Measurements from ENCODE around the gene FAM163B. TPM values are rescaled to one million over a fixed set of nuclear protein-coding genes. Genes with fewer than 3 reads are reported as not detected.

The FAM163B gene
- total RNA-seq, 2 donors from 2014 or later, result not detected

GRCh38 chr9:133593587-133594253, 15.5 kb downstream of the FAM163B start:
- no peak for ATAC-seq (ENCODE audit: insufficient number of reproducible peaks, low FRiP score, low read depth)
- no peak overlapping the region for H3K4me3 ChIP-seq
- H3K36me3 ChIP-seq, result no peaks in the 10 kb centered on the region
- no peaks in the 10 kb centered on the region for H3K27me3 ChIP-seq (replicated peaks; ENCODE audit: insufficient read depth)
- no peak for TF ChIP-seq CTCF (IDR thresholded peaks at IDR 0.05)
- no peaks in the 10 kb centered on the region for H3K4me1 ChIP-seq (ENCODE audit: control insufficient read depth in 1 of 2, low read depth in 2 of 2)
- H3K9me3 ChIP-seq, result peaks cover 14% of the 10 kb centered on the region
- no peak overlapping the region for H3K27ac ChIP-seq
- no peak for DNase-seq (ENCODE audit: low spot score)

- DNase-seq (ENCODE audit: low spot score) (no peak), ATAC-seq (ENCODE audit: insufficient number of reproducible peaks, low FRiP score, low read depth) (no peak)
- Histone ChIP-seq H3K4me3 (no peak overlapping the region), H3K9me3 (peaks cover 11% of the 10 kb centered on the region), H3K36me3 (no peaks in the 10 kb centered on the region), H3K27ac (no peak overlapping the region), H3K4me1 (ENCODE audit: control insufficient read depth in 1 of 2, low read depth in 2 of 2) (no peaks in the 10 kb centered on the region), H3K27me3 (replicated peaks; ENCODE audit: insufficient read depth) (no peaks in the 10 kb centered on the region)
- TF ChIP-seq CTCF (IDR thresholded peaks at IDR 0.05), result no peak
Measured at GRCh38 chr9:133592731-133593409, 16.3 kb downstream of the FAM163B start.

GRCh38 chr9:133591985-133592384, 17.2 kb downstream of the FAM163B start:
- Histone ChIP-seq H3K4me3 (no peak overlapping the region), H3K27me3 (replicated peaks; ENCODE audit: insufficient read depth) (no peaks in the 10 kb centered on the region), H3K36me3 (no peaks in the 10 kb centered on the region), H3K9me3 (peaks cover 3% of the 10 kb centered on the region), H3K4me1 (ENCODE audit: control insufficient read depth in 1 of 2, low read depth in 2 of 2) (no peaks in the 10 kb centered on the region), H3K27ac (no peak overlapping the region)
- TF ChIP-seq CTCF (IDR thresholded peaks at IDR 0.05), result no peak
- ATAC-seq (ENCODE audit: insufficient number of reproducible peaks, low FRiP score, low read depth) (no peak), DNase-seq (ENCODE audit: low spot score) (no peak)

GRCh38 chr9:133591116-133591910, 17.9 kb downstream of the FAM163B start:
- no peak overlapping the region for H3K27ac ChIP-seq

More at GRCh38 chr9:133591116-133591910, 17.9 kb downstream of the FAM163B start:
- H3K4me1 ChIP-seq (ENCODE audit: control insufficient read depth in 1 of 2, low read depth in 2 of 2), result no peaks in the 10 kb centered on the region
- H3K27me3 ChIP-seq (replicated peaks; ENCODE audit: insufficient read depth), result peaks cover 2% of the 10 kb centered on the region
- DNase-seq (ENCODE audit: low spot score) (no peak), ATAC-seq (ENCODE audit: insufficient number of reproducible peaks, low FRiP score, low read depth) (no peak)
- no peaks in the 10 kb centered on the region for H3K36me3 ChIP-seq
- no peaks in the 10 kb centered on the region for H3K9me3 ChIP-seq
- no peak for TF ChIP-seq CTCF (IDR thresholded peaks at IDR 0.05)
- no peak overlapping the region for H3K4me3 ChIP-seq
